OCI-LY1 (cell line): ENCODE results near the gene ERICH6.

Source experiments
- H2AFZ ChIP-seq: fragments of 200-600 bp; sonication (generic), shearing (Covaris generic); 2 replicates; pipeline ENCODE4 v1.6.0; 2014; ENCODE audit warnings: antibody characterized with exemption, mild to moderate bottlenecking, low read length
- H3F3A ChIP-seq: fragments of 200-600 bp; sonication (generic), shearing (Covaris generic); 2 replicates; pipeline ENCODE4 v1.6.0; 2014; ENCODE audit warnings: mild to moderate bottlenecking, antibody characterized with exemption, low read length, moderate library complexity; ENCODE audit not compliant: insufficient read depth
- H3K27ac ChIP-seq: fragments of 200-600 bp; sonication (generic); 2 replicates; pipeline ENCODE4 v1.5.1; 2014; ENCODE audit warnings: low read length, mixed run types, mild to moderate bottlenecking, low read depth; ENCODE audit not compliant: poor library complexity, severe bottlenecking
- H3K27me3 ChIP-seq: fragments of 200-600 bp; sonication (generic); 2 replicates; pipeline ENCODE4 v1.6.0; 2014; ENCODE audit warnings: antibody characterized with exemption, mild to moderate bottlenecking, low read length, moderate library complexity; ENCODE audit not compliant: insufficient read depth
- H3K36me3 ChIP-seq: fragments of 200-600 bp; sonication (generic); 2 replicates; pipeline ENCODE4 v1.6.1; 2014; ENCODE audit warnings: mild to moderate bottlenecking, antibody characterized with exemption, low read length, moderate library complexity, mixed read lengths; ENCODE audit not compliant: insufficient read depth
- H3K4me1 ChIP-seq: fragments of 200-600 bp; sonication (generic); 2 replicates; pipeline ENCODE4 v1.5.1; 2014; ENCODE audit warnings: mild to moderate bottlenecking, low read length, moderate library complexity; ENCODE audit not compliant: insufficient read depth, severe bottlenecking
- H3K4me2 ChIP-seq: fragments of 200-600 bp; sonication (generic), shearing (Covaris generic); 2 replicates; pipeline ENCODE4 v1.6.1; 2014; ENCODE audit warnings: low read length
- H3K4me3 ChIP-seq: fragments of 200-600 bp; sonication (generic); 2 replicates; pipeline ENCODE4 v1.5.1; 2014; ENCODE audit warnings: low read length, low read depth, mild to moderate bottlenecking, mixed read lengths; ENCODE audit not compliant: poor library complexity, severe bottlenecking
- H3K79me2 ChIP-seq: fragments of 200-600 bp; shearing (Covaris generic); 2 replicates; pipeline ENCODE4 v1.6.1; 2016; ENCODE audit warnings: mixed run types, low read length, mixed read lengths; ENCODE audit not compliant: insufficient read depth
- H3K9ac ChIP-seq: fragments of 200-600 bp; sonication (generic), shearing (Covaris generic); 2 replicates; pipeline ENCODE4 v1.6.1; 2014; ENCODE audit warnings: mild to moderate bottlenecking, low read length, mixed read lengths
- H3K9me2 ChIP-seq: fragments of 200-600 bp; sonication (generic), shearing (Covaris generic); 2 replicates; pipeline ENCODE4 v1.6.1; 2014; ENCODE audit warnings: low read depth, mild to moderate bottlenecking, low read length, mixed read lengths
- H3K9me3 ChIP-seq: fragments of 200-600 bp; shearing (Covaris generic); 2 replicates; pipeline ENCODE4 v1.6.1; 2014; ENCODE audit warnings: low read length, mixed read lengths
- H4K20me1 ChIP-seq: fragments of 200-600 bp; sonication (generic), shearing (Covaris generic); 2 replicates; pipeline ENCODE4 v1.6.0; 2016; ENCODE audit warnings: mild to moderate bottlenecking, low read length; ENCODE audit not compliant: insufficient read depth
- EZH2 ChIP-seq: fragments of 200-600 bp; sonication (generic), shearing (Covaris generic); IDR thresholded peaks from 2 replicates; pipeline ENCODE4 v1.8.0; 2017; ENCODE audit warnings: borderline replicate concordance, mixed run types, mild to moderate bottlenecking, antibody characterized with exemption, low read length, moderate library complexity, mixed read lengths
- TF ChIP-seq, protein P1 (sequence below): fragments of 200-600 bp; sonication (generic), shearing (Covaris generic); IDR thresholded peaks from 2 replicates; pipeline ENCODE4 v1.5.1; 2017; ENCODE audit warnings: mild to moderate bottlenecking, antibody characterized with exemption, low read length, moderate library complexity, mixed read lengths

Gene ERICH6

DNA sequence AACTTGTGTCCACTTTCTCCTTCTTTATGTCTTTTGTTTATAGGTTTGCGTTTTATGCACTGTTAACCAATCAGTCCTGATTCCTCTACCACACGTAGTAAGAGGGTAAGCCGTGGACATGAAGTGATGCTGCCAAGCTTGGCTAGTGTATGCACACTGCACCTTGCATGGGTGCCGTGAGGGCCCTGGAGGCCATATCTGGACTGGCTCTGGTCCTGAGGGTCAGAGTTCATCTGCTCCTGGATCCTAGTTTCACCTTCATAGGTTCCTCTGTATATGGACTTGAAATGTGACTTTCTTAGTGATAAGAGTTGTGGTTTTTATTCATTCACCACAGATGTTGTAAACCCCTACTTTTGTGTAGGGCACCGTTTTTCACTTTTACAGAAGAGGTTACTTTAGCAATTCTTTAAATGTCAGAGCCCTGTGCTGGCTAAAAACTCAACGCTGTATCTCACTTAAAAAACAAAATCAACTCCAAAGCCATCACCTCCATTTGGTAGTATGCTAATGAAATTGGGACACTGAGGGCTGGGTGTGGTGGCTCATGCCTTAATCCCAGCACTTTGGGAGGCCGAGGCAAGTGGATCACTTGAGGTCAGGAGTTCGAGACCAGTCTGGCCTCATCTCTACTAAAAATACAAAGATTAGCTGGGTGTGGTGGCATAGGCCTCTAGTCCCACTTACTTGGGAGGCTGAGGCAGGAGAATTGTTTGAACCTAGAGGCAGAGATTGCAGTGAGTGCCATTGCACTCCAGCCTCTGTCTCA lies 36.3 kb upstream of the ERICH6 start:
- Histone ChIP-seq H3K36me3 (peaks cover 28% of the 10 kb centered on the region), H3K9ac (peak overlapping the region; percentile 34), H3K9me2 (no peaks in the 10 kb centered on the region), H3K79me2 (peaks cover 22% of the 10 kb centered on the region), H3K9me3 (no peaks in the 10 kb centered on the region), H3F3A (no peaks in the 10 kb centered on the region; the same call in 1 of the 2 replicates), H3K4me1 (peaks cover 78% of the 10 kb centered on the region), H3K4me3 (peak overlapping the region; percentile 21), H3K27ac (peak overlapping the region; percentile 87), H3K27me3 (no peaks in the 10 kb centered on the region), H3K4me2 (peak overlapping the region; percentile 53), H4K20me1 (no peaks in the 10 kb centered on the region), H2AFZ (no peak overlapping the region)
- TF ChIP-seq, protein P1, sequence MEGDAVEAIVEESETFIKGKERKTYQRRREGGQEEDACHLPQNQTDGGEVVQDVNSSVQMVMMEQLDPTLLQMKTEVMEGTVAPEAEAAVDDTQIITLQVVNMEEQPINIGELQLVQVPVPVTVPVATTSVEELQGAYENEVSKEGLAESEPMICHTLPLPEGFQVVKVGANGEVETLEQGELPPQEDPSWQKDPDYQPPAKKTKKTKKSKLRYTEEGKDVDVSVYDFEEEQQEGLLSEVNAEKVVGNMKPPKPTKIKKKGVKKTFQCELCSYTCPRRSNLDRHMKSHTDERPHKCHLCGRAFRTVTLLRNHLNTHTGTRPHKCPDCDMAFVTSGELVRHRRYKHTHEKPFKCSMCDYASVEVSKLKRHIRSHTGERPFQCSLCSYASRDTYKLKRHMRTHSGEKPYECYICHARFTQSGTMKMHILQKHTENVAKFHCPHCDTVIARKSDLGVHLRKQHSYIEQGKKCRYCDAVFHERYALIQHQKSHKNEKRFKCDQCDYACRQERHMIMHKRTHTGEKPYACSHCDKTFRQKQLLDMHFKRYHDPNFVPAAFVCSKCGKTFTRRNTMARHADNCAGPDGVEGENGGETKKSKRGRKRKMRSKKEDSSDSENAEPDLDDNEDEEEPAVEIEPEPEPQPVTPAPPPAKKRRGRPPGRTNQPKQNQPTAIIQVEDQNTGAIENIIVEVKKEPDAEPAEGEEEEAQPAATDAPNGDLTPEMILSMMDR: no peak
- TF ChIP-seq EZH2: no peak

DNA sequence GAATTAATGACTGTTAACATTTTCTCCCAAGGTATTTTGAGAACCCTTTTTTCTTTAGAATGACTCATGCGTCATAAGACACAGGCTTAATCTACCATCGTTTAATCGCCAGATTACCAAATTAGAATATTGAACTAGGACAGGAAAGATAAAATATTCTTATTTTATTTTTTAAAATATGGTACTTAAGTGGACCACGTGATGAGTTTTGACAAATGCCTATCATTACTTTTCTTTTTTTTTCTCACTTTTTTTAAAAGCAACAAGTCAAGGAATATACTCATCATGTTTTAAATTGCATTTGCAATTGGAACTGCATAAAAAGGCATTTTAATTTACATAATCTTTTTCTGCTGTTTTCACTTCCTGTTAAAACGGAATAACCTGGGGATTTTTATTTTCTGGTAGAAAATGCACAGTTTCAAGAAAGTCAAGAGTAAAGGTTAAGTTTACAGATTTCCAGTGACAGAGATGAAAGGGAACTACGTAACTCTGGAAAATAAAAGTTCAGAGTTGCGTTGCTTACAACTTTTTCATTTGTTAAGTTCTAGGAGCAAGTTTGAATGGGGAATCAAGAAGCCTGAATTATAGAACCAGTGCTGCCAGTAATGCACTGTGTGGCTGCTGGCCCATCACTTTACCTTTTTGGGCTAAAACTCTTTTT lies 35.6 kb upstream of the ERICH6 start:
- Histone ChIP-seq H3K4me3 (peak overlapping the region; percentile 21), H3K27me3 (no peaks in the 10 kb centered on the region)

DNA sequence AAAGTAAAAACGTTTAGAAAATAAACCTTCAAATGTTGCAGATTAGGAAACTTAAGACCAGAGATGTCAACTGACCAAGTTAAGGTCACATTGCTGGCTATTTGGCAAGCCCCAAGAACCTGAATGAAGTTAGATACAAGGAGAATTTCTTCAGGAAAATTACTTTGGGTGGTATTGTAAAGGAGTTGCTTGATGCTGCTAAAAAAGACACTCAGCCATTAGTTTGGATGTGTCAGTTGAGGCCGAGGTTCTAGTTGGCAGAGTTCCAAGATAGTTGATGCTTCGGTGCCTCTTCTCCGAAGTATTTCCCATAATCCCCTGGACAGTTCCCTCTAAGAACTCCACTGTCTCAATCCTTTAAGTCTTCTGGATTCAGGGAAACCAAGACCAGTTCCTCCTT lies 35.0 kb upstream of the ERICH6 start:
- peak overlapping the region; percentile 87 for H3K27ac ChIP-seq
- H3F3A ChIP-seq: no peaks in the 10 kb centered on the region; the same call in 1 of the 2 replicates
- peaks cover 64% of the 10 kb centered on the region for H3K4me1 ChIP-seq
- H3K9me2 ChIP-seq: no peaks in the 10 kb centered on the region
- TF ChIP-seq EZH2: no peak
- TF ChIP-seq, protein P1: no peak
- H3K4me2 ChIP-seq: peak overlapping the region; percentile 53
- H3K36me3 ChIP-seq: peaks cover 28% of the 10 kb centered on the region
- no peaks in the 10 kb centered on the region for H3K27me3 ChIP-seq
- no peak overlapping the region for H2AFZ ChIP-seq
- no peak overlapping the region for H3K9ac ChIP-seq
- H3K9me3 ChIP-seq: no peaks in the 10 kb centered on the region
- H3K79me2 ChIP-seq: peaks cover 8% of the 10 kb centered on the region; the same call in 1 of the 2 replicates
- no peaks in the 10 kb centered on the region for H4K20me1 ChIP-seq
- no peak overlapping the region for H3K4me3 ChIP-seq

More for the DNA sequence above, 35.6 kb upstream of the ERICH6 start:
- Histone ChIP-seq H3K36me3 (peaks cover 28% of the 10 kb centered on the region), H3K27ac (peak overlapping the region; percentile 87), H3K4me1 (peaks cover 70% of the 10 kb centered on the region), H3K79me2 (peaks cover 15% of the 10 kb centered on the region), H2AFZ (no peak overlapping the region), H3K9me3 (no peaks in the 10 kb centered on the region), H3K9me2 (no peaks in the 10 kb centered on the region), H3K9ac (peak overlapping the region; percentile 34), H4K20me1 (no peaks in the 10 kb centered on the region), H3F3A (no peaks in the 10 kb centered on the region; the same call in 1 of the 2 replicates), H3K4me2 (peak overlapping the region; percentile 53)
- TF ChIP-seq, protein P1: no peak
- no peak for TF ChIP-seq EZH2
